Inflammatory macrophage treated with lipopolysaccharide for 4 hours (primary cell): ENCODE measurements around the gene PDZD2.
"Not testable (repeated sequence)": the region's sequence is repeated elsewhere in the genome, so short reads cannot be mapped to it uniquely, and the experiment has no call there.

ENCODE experiments used
- DNase-seq: peaks from one replicate; pipeline ENCODE4 v3.0.0-alpha.2; 2020

Gene PDZD2

GRCh38 chr5:32020946-32021345 is 382.0 kb downstream of the PDZD2 start:
- peak; percentile 45 for DNase-seq

GRCh38 chr5:32021771-32022170 is 382.8 kb downstream of the PDZD2 start:
- DNase-seq, result no peak

GRCh38 chr5:32022638-32023037 is 383.7 kb downstream of the PDZD2 start:
- DNase-seq, result peak; percentile 72

GRCh38 chr5:32023816-32024215 is 384.9 kb downstream of the PDZD2 start:
- no peak for DNase-seq

GRCh38 chr5:32024751-32025150 is 385.8 kb downstream of the PDZD2 start:
- no peak for DNase-seq

GRCh38 chr5:32027093-32027716 is 388.3 kb downstream of the PDZD2 start:
- DNase-seq, result peak; percentile 10

- DNase-seq, result peak; percentile 91
Measured at GRCh38 chr5:32027717-32028458, 389.0 kb downstream of the PDZD2 start.

GRCh38 chr5:32029261-32029660 is 390.3 kb downstream of the PDZD2 start:
- DNase-seq, result peak; percentile 92

- no peak for DNase-seq
Measured at GRCh38 chr5:32029781-32030180, 390.9 kb downstream of the PDZD2 start.

GRCh38 chr5:32030222-32030621 is 391.3 kb downstream of the PDZD2 start:
- DNase-seq, result no peak

- DNase-seq, result no peak
Measured at GRCh38 chr5:32030686-32031085, 391.8 kb downstream of the PDZD2 start.

GRCh38 chr5:32031089-32031488 is 392.2 kb downstream of the PDZD2 start:
- peak; percentile 84 for DNase-seq

- DNase-seq, result no peak
Measured at GRCh38 chr5:32038523-32038922, 399.6 kb downstream of the PDZD2 start.

GRCh38 chr5:32039133-32039532 is 400.2 kb downstream of the PDZD2 start:
- DNase-seq, result not testable (repeated sequence)

- DNase-seq, result not testable (repeated sequence)
Measured at GRCh38 chr5:32039601-32040000, 400.7 kb downstream of the PDZD2 start.

GRCh38 chr5:32040181-32040695 is 401.3 kb downstream of the PDZD2 start:
- not testable (repeated sequence) for DNase-seq

GRCh38 chr5:32042551-32042961 is 403.6 kb downstream of the PDZD2 start:
- peak; percentile 95 for DNase-seq

GRCh38 chr5:32043105-32043504 is 404.2 kb downstream of the PDZD2 start:
- DNase-seq, result no peak

GRCh38 chr5:32044434-32044833 is 405.5 kb downstream of the PDZD2 start:
- no peak for DNase-seq

- no peak for DNase-seq
Measured at GRCh38 chr5:32044939-32045338, 406.0 kb downstream of the PDZD2 start.

GRCh38 chr5:32047056-32047455 is 408.1 kb downstream of the PDZD2 start:
- DNase-seq, result no peak

GRCh38 chr5:32051796-32052195 is 412.9 kb downstream of the PDZD2 start:
- no peak for DNase-seq

- no peak for DNase-seq
Measured at GRCh38 chr5:32055891-32056866, 417.2 kb downstream of the PDZD2 start.
